GM12873 (cell line): ENCODE results near the gene COX14.
A peak's percentile ranks its signal among the peaks of the same experiment; 100 is the strongest.

ENCODE experiments used
- TF ChIP-seq, protein P1 (sequence below): IDR thresholded peaks from 2 replicates; pipeline ENCODE4 v1.5.1; 2012; ENCODE audit warnings: low read depth, mild to moderate bottlenecking, moderate library complexity, low read length, control low read depth; ENCODE audit not compliant: insufficient read depth; ENCODE audit errors: missing control alignments

Gene COX14

DNA sequence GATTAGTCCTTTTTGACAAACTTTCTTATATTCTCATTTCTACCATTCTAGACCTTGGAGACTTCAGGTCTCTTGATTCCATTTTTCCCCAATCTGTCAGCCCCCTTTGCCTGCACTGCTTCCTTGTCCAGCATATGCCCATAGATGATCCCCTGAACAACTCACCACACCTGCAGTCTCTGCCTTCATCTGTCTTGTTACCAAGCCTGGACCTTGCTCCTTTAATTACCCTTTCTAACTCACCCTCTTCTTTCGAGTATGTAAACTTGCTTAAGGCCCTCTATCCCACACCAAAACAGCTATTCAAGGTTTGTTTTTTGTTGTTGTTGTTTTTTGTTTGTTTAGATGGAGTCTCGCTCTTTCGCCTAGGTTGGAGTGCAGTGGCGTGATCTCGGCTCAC lies 9.6 kb downstream of the COX14 start:
- TF ChIP-seq, protein P1, sequence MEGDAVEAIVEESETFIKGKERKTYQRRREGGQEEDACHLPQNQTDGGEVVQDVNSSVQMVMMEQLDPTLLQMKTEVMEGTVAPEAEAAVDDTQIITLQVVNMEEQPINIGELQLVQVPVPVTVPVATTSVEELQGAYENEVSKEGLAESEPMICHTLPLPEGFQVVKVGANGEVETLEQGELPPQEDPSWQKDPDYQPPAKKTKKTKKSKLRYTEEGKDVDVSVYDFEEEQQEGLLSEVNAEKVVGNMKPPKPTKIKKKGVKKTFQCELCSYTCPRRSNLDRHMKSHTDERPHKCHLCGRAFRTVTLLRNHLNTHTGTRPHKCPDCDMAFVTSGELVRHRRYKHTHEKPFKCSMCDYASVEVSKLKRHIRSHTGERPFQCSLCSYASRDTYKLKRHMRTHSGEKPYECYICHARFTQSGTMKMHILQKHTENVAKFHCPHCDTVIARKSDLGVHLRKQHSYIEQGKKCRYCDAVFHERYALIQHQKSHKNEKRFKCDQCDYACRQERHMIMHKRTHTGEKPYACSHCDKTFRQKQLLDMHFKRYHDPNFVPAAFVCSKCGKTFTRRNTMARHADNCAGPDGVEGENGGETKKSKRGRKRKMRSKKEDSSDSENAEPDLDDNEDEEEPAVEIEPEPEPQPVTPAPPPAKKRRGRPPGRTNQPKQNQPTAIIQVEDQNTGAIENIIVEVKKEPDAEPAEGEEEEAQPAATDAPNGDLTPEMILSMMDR = no peak

DNA sequence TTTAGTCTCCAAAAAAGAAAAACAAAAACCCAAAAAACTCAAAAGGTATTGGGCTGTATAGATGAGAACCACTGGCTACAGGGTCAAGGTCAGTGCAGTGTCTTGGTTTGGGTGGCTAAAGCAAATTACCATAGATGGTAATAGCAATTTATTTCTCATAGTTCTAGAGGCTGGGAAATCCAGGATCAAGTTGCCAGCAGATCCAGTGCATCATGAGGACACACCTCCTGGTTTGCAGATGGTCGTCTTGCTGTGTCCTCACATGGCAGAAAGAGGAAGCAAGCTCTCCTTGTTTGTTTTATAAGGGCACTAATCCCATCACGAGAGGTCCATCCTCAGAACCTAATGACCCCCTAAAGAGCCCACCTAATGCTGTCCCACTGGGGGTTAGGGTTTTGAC lies 11.2 kb downstream of the COX14 start:
- TF ChIP-seq, protein P1 = no peak

DNA sequence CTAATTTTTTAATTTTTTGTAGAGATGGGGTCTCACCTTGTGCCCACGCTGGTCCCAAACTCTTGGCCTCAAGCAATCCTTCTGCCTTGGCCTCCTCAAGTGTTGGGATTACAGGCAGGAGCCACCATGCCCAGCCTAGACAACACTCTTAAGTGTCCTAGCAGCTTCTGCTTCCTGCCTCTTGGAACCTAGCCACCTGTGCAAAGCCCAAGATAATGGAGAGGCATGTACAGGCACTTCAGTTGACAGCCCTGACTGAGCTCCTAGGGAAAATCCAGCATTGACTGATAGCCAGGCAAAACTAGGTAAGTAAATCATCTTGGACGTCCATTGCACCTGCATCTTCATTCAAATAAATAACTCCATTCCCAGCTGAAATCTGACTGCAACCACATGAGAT lies 15.5 kb downstream of the COX14 start:
- TF ChIP-seq, protein P1 = no peak

DNA sequence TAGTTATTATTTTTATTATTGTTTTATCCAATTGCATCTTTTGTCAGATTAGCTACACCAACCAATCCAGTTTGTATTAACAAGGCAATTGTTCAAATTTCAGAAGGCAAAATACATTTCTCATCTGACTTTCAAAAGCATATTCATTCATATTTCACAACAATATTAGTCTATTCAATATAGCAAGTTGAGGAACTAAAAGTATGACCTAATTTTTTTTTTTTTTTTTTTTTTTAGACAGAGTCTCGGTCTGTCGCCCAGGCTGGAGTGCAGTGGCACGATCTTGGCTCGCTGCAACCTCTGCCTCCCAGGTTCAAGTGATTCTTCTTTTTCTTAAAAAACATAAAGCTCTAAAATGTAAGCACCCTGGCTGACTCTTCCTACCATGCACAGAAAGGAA lies 17.3 kb downstream of the COX14 start:
- TF ChIP-seq, protein P1 = no peak

DNA sequence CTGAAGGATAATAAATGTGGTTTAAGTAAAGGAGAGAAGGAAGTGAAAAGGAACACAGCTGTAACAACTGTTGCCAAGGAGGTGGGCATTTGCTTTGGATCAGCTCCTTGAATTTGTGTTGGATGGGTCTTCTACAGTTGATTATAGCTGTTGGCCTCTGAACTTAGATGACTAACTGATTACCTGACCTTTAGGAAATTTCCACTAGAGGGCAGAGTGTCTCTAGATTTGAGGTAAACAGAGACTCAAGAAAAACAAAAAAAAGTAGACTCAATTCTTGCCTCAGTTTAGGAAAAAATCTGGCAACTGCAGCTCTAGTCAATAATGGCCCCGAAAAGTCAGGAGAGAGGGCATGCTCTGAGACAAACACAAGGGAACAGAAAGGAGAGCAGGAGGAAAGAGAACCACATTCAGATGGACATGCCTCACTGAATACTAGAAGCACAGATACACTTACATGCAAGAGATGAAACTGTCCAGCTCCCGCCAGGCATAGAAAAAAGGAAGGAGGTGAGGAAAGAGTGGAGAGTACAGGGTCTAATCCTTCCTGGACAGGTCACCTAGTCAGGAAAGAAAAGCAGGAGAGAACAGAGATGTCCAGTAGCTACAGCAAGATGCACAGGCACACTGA lies 20.6 kb downstream of the COX14 start:
- TF ChIP-seq, protein P1 = peak; percentile 52

DNA sequence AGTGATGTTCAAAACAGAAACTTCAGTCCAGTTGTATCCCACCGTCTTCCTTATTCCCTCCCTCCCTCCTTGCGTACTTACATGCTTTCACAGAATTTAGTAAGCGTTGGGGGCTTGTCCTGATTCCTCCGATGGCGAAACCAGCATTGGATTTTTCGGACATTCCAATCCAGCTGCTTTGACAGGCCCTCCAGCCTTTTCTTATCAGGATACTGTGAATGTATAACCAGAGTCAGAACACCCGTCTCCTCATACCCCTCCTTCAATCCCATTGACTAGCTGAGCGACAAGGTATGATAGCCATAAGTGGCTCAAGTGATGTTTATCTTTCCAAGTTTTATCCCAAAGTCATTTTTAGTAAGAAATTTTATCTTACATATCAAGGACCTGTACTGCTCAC lies 31.0 kb downstream of the COX14 start:
- TF ChIP-seq, protein P1 = no peak

DNA sequence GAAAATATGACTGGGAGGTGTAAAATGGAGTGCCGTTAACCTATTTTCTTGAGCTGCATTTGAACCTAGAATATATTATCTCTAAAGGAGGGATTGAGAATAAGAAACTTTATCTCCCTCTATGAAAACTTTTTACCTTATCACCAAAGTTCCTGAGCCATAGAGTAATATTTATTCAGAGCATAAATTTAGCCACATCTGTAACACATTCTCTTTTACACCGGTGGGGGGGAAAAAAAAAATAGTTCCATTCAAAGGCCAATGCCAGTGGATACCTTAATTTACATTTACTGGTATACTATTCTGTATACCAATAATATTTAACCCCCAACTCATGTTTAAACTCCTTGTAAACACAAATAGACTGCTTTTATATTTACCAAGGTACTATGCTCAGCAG lies 33.4 kb downstream of the COX14 start:
- TF ChIP-seq, protein P1 = no peak

DNA sequence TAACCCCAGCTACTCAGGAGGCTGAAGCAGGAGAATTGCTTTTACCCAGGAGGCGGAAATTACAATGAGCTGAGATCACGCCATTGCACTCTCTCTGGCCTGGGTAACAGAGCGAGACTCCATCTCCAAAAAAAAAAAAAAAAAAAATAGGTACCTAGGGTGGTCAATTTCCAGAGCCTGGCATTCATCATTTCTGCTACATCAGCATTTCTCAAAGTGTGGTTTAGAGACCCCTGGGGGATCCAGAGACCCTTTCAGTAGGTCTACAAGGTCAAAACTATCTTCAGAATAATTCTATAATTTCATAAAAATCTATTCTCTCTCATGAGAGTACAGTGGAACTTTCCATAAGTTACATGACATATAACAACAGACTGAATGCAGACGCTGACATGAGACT lies 35.2 kb downstream of the COX14 start:
- TF ChIP-seq, protein P1 = no peak
